Type B pancreatic cell (in vitro differentiated cells): ENCODE results near the gene PCAT6. TPM values are rescaled to one million over a fixed set of nuclear protein-coding genes. Genes with fewer than 3 reads are reported as not detected.
A peak's percentile ranks its signal among the peaks of the same experiment; 100 is the strongest.

ENCODE experiments used
- DNase-seq: peaks from one replicate; pipeline ENCODE4 v3.0.0; 2021; ENCODE audit warnings: mixed read lengths; ENCODE audit not compliant: unreplicated experiment; ENCODE audit errors: extremely low spot score
- H3K27ac Mint-ChIP-seq: 2 replicates; pipeline ENCODE4 v1.8.0; 2021; ENCODE audit warnings: mild to moderate bottlenecking, mixed read lengths
- H3K27me3 Mint-ChIP-seq: 2 replicates; pipeline ENCODE4 v1.8.0; 2021; ENCODE audit warnings: mixed read lengths
- H3K36me3 Mint-ChIP-seq: 2 replicates; pipeline ENCODE4 v1.8.0; 2021; ENCODE audit warnings: mixed read lengths
- H3K4me1 Mint-ChIP-seq: one replicate; pipeline ENCODE4 v1.8.0; 2021; ENCODE audit warnings: mixed read lengths; ENCODE audit not compliant: unreplicated experiment
- H3K4me3 Mint-ChIP-seq: 2 replicates; pipeline ENCODE4 v1.8.0; 2021; ENCODE audit warnings: mild to moderate bottlenecking, mixed read lengths
- H3K9me3 Mint-ChIP-seq: 2 replicates; pipeline ENCODE4 v1.8.0; 2021; ENCODE audit warnings: mixed read lengths
- total RNA-seq: library from RNA; stranded (reverse); gene quantifications from 2 replicates; pipeline ENCODE4 v1.2.1, GENCODE V29; 2021; ENCODE audit warnings: low replicate concordance
- TF ChIP-seq, protein P1 (sequence below): fragments of 200-600 bp; sonication (generic); conservative IDR thresholded peaks from 2 replicates; pipeline ENCODE4 v1.5.0; 2021; ENCODE audit warnings: antibody characterized with exemption, mild to moderate bottlenecking

Gene PCAT6
- total RNA-seq, 1 donor from 2014 or later: 7.9 TPM

DNA sequence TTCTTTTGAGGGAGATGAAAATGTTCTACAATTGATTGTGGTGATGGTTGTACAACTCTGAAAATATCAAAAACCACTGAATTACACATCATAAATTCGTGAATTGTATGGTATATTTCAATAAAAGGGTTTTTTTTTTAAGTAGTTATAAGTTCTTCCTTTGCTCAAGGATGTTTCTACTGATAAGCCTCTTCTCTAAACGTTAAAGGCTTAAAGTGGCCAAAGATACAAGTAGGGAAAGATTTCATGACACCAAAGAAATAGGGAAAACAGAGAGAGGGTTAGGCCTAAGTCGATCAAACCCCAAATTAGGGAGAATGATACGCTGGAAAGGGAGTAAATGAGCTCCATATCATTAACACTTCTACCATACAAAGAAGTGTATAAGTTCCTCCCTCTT lies 6.6 kb upstream of the PCAT6 start:
- peak overlapping the region; percentile 93 for H3K4me3 Mint-ChIP-seq
- H3K27ac Mint-ChIP-seq: peak overlapping the region; percentile 48
- peaks cover 42% of the 10 kb centered on the region for H3K4me1 Mint-ChIP-seq
- TF ChIP-seq, protein P1, sequence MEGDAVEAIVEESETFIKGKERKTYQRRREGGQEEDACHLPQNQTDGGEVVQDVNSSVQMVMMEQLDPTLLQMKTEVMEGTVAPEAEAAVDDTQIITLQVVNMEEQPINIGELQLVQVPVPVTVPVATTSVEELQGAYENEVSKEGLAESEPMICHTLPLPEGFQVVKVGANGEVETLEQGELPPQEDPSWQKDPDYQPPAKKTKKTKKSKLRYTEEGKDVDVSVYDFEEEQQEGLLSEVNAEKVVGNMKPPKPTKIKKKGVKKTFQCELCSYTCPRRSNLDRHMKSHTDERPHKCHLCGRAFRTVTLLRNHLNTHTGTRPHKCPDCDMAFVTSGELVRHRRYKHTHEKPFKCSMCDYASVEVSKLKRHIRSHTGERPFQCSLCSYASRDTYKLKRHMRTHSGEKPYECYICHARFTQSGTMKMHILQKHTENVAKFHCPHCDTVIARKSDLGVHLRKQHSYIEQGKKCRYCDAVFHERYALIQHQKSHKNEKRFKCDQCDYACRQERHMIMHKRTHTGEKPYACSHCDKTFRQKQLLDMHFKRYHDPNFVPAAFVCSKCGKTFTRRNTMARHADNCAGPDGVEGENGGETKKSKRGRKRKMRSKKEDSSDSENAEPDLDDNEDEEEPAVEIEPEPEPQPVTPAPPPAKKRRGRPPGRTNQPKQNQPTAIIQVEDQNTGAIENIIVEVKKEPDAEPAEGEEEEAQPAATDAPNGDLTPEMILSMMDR: no peak
- no peaks in the 10 kb centered on the region for H3K27me3 Mint-ChIP-seq
- H3K36me3 Mint-ChIP-seq: peaks cover 9% of the 10 kb centered on the region
- DNase-seq: no peak
- no peaks in the 10 kb centered on the region for H3K9me3 Mint-ChIP-seq

DNA sequence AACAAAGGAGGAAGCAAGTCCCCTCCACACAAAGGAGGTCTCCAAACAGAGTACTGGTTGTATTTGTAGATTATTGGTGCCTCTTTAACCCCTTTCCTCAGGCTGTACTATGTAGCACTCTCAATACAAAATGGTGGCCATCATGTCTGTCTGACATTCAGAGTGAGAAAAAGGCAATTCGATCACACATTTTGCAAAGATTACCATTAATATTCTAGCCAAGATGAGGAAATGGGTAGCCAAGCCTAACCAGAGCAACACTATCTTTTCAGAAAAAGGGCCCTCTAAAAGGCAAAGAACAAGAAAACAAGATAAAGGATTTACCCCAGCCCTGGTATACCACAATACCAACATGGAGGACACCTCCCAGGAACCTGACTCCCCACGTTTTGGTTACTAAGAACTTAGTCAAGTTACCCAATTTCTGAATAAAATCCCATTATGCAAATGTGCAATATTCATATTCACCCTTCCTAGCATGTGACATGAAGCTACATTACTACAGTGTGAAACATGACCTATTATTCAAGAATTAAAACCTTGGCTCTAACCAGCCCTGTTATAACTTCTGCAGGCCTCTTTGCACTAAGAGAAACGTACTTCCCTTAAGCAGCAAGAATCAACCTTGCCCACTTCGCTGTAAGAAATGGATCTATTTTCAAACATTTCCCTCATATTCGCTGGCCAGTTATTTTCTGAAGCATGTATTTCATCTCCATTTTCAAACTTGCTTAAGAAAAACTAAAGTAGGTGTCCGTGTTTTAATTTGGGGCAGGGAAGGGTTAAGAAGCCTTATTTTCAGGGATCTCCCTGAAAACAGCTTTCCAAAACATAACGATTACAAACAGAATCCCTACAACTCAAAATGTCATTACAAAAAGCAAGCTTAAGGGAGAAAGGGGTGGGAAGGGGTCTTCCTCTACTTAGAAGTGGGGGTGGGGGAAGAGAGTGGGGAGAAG lies 4.6 kb upstream of the PCAT6 start:
- Mint-ChIP-seq H3K4me1 (peaks cover 49% of the 10 kb centered on the region), H3K36me3 (peaks cover under 1% of the 10 kb centered on the region), H3K27me3 (no peaks in the 10 kb centered on the region), H3K27ac (peak overlapping the region; percentile 91), H3K9me3 (no peaks in the 10 kb centered on the region), H3K4me3 (peak overlapping the region; percentile 93)
- TF ChIP-seq, protein P1: no peak
- no peak for DNase-seq

DNA sequence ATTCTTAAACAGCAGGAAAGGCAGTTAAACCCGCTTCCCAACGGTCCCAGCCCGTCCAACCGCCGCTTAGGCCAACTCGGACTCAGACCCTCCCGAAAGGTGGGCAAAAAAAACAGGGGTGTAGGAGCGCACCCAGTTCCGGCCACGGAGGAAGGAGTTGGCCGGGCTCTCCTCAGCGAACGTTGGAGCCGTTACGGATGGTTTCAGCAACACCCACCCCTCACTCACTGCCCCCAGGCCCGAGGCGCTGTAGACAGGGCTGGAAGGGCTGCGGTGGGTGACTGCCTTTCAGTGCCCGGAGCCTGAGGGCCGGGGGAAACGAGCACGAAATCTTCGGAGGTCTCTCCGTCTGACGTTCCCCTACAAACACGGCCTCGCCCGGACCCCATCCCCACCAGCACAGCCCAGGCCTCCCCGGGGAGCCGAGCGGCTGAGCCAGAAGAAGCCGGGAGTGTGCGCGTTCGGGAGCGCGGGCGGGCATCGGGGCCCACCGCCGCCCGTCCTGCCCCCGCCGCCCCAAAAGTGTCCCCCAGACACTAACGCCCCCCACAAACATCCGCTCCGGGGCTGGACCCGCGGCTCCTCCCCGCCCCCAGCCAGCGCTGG lies 3.8 kb upstream of the PCAT6 start:
- DNase-seq: no peak
- TF ChIP-seq, protein P1: no peak
- Mint-ChIP-seq H3K4me1 (peaks cover 53% of the 10 kb centered on the region), H3K4me3 (peak overlapping the region; percentile 93), H3K9me3 (no peaks in the 10 kb centered on the region), H3K36me3 (no peaks in the 10 kb centered on the region), H3K27ac (peak overlapping the region; percentile 91), H3K27me3 (peaks cover 5% of the 10 kb centered on the region)

DNA sequence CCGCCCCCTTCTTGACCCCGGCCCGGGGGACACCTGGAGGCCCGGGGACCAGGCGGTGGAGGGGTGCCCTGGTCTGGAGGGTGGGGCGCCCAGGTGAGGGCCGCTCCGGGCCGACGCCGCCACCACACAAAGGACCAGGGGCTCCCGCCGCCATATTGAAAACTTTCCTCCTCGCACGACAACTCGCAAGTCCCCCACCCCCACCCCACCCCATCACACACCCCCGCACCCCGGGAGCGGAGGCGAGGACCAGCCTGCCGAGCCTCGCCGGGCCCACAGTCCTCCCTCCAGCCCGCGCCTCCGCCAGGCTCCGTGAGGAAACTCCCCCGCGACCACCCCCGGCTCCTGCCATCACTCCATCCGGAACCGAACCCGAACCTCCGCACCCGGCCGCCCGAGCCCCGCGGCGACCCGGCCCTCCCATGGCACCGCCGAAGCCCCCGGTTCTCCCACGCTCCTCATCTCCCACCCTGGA lies 3.3 kb upstream of the PCAT6 start:
- Mint-ChIP-seq H3K9me3 (no peaks in the 10 kb centered on the region), H3K4me3 (peak overlapping the region; percentile 88), H3K36me3 (no peaks in the 10 kb centered on the region), H3K27ac (peak overlapping the region; percentile 87), H3K27me3 (peaks cover 5% of the 10 kb centered on the region), H3K4me1 (peaks cover 55% of the 10 kb centered on the region)
- TF ChIP-seq, protein P1: no peak
- peak; percentile 74 for DNase-seq

DNA sequence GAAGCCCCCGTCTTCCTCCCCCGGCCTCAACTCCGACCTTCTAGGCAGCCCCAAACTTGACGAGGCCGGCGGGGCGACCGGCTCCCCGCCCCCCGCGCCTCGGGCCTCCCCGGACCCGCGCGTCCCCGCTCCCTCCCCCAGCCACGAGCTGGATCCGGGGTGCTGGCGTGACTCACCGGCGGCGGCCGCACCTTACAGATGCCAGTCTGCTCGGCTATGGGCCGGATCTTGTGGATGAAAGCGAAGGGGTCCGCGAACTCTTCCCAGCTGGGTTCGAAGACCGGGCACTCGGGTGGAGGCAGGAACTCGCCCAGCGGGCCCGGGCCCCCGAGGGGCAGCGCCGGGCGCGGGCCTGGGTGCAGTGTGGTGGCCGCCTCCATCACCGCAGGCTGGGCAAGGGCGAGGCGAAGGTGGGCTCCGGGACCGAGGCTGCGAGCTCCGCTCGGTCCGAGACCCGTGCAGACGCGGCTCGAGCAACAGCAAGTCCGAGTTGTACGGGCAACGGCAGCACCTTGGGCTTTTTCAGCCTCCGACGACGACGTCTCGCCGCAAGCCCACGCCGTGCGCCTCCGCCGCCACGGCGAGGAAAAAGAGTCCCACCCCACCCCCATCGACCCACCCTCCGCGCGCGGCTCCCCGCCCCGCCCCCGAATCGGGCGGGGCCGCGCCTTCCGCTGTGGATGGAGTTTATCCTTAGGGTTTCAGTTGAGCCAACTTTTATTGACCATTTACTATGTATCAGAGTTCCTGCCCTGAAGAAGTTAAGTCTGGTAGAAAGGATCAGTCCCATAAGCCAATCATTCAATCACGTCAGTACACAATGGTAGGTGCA lies 2.6 kb upstream of the PCAT6 start, which contains the start of gene KDM5B:
KDM5B (minus strand) TSS at position 496 of the 832 bp plus-strand sequence; CDS start at position 380, 116 bp downstream.
- peak within 1 kb of the TSS; percentile 87 for H3K27ac Mint-ChIP-seq
- TF ChIP-seq, protein P1: no peak
- peaks cover 53% of the 10 kb centered on the region for H3K4me1 Mint-ChIP-seq
- no peaks in the 10 kb centered on the region for H3K36me3 Mint-ChIP-seq
- no peaks in the 10 kb centered on the region for H3K9me3 Mint-ChIP-seq
- H3K27me3 Mint-ChIP-seq: peaks cover 5% of the 10 kb centered on the region
- peak; percentile 81 for DNase-seq
- peak within 1 kb of the TSS; percentile 88 for H3K4me3 Mint-ChIP-seq
